ENCODE results near the gene RNU6-7.

Gene RNU6-7

DNA sequence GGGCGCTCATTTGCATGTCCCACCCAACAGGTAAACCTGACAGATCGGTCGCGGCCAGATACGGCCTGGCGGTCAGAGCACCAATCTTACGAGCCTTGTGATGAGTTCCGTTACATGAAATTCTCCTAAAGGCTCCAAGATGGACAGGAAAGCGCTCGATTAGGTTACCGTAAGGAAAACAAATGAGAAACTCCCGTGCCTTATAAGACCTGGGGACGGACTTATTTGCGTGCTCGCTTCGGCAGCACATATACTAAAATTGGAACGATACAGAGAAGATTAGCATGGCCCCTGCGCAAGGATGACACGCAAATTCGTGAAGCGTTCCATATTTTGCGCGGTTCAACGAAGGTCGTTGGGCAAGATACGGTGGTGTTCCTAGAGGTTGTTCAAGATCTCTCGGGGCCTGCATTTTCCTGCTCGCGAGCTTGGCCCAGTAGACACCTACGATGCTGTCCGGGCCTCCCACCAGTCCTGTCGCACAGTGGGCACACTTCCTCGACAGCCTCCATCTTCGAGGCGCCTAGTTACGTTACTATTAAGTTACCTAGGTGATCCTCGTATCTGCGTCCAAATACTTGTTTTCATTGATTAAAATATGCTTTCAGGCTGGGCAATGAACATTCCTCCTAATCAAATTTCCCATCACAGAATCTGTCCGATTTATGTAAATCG, at the start of gene RNU6-7:
Gene RNU6-7 (plus strand): TSS at position 230 of the 675 bp plus-strand sequence.
- DNase-seq, result no peak

DNA sequence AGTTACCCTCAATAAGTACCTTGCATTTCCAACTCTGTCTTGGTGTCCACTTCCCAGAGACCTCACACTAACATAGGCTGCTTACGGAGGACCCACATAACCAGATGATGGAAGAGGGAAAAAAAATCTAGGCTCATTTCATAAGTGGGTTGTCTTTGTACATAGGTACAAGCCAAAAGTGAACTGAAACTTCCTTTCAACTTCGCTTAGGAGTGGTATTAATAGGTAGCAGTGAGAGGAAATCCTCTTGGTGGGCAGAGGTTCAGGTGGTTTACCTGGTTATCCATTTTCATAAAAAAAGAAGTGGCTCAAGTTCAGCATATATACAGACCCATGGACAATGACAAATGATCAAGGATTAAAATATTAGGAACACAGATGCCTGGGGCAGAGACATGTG, 35.8 kb upstream of the RNU6-7 start:
- DNase-seq, result no peak

DNA sequence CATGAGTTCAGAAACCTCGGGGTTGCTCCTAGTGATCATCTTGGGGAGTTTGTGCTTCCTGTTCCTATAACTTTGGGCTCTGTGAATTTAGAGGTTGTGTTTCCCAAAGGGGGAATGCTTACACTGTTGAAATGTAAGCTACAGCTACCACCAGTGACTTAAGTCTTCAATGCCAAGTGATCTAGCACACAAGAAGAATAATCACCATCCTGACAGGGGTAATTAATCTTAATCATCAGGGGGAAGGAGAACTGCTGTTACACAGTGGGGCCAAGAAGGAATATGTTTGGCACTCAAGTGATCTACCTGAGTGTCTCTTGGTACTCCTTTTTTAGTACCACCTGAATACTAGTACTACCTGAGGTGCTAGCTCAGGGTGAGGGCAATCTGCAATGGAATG, 34.9 kb upstream of the RNU6-7 start:
- no peak for DNase-seq

DNA sequence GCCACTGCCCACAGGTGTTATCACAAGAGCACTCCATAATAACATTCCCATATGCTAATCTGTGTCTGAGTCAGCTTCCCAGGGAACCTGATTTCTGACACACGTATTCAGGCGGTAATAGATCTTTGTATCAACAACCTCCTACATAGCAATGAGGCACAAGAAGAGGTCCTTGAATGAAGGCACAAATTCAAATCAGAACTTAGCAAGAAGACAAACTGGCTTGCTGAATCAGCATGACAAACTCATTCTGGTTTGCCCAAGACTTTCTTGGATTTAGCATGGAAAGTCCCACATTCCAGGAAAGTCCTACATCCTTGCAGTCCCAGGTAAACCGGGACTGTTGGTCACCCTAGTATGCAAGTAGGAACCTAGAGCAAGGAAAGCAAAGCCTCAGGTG, 33.9 kb upstream of the RNU6-7 start:
- no peak for DNase-seq

DNA sequence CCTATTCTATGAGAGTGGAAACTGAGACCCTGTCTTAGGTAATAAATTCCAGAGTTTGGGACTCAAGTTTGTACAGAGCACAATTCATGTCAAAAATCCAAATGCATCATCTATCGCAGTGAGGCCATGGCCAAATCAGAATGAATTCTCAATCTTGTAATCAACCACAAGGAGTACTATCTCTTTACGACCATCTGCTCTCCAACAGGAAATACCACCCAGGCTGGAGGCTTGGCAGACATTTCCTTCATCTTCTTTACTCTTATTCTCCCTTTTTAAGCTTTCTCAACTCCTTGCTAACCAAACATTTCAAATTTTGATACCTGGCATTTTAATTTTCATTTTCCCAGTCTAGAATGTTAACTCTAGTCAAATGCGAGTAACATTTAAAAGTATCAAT, 32.7 kb upstream of the RNU6-7 start:
- no peak for DNase-seq

DNA sequence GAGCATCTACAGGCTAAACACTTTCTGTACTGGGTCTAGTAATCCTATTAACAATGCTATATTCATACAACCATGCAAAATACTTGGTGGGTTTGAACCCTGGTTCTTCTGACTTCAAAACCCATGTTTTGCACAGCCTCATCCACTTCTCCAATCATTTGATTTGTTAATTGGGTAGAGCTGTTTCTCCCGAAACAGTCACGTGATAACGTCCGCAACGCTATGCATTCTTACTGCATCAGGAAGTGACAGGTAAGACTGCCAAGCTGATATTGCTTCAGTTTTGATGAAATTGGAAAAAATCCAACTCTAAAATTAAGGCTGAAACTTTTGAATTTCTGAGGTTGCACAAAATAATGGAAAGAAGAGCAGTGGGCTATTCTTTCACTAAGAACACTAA, 30.4 kb upstream of the RNU6-7 start:
- no peak for DNase-seq

DNA sequence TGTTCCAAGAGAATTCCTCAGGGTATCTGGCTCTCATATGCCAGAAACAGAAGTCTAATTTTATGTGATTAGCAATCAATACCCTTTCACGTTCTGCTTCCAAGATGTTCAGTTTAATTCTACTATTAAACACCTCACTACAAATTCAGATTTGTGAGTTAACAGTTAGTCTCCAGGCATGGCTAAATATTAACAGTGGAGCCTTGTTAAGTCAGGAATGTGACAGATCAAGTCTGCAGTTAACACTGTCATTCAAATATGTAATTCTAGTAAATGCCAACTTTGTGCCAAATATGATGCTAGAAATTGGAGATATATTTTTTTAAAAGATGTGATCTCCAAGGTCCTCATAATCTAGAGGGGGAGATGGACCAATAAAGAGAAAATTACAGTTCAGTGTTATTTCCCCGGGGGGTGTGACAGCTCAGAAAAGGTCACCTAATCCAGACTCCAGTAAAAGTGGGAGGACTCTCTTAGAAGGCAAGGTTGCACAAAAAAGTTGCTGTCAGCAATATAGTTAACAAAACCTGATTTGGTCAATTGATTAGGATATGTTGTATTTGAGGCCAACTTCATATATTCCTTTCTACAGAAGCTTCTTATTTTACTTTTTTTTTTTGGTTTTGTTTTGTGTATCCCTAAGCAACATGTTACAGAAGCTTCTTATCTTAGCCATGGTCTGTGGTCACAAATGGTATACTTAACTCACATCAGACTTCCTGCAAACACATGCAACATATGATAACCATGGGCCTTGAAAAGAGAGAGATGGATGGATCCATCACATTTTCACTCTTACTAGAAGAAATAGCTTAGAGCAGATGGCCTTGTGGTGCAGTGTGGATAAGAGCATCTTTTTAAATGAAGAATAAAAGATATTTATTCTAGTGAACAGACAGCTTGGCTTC, 18.4 kb upstream of the RNU6-7 start:
- no peak for DNase-seq

DNA sequence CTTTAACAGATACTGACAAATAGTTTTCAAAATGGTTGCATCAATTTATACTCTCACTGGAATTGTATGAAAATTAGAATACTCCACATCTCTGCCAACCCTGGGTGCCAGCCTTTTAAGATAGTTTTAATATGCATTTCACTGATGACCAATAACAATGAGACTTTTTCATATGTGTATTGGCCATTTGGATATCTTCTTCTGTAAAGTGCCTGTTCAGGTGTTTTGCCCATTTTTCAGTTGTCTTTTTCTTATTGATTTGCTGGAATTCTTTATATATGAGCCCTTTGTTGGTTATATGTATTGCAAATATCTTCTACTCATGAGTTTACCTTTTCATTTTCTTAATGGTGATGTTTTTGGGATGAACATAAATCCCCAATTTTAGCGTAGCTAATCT, 16.7 kb upstream of the RNU6-7 start:
- DNase-seq, result no peak

DNA sequence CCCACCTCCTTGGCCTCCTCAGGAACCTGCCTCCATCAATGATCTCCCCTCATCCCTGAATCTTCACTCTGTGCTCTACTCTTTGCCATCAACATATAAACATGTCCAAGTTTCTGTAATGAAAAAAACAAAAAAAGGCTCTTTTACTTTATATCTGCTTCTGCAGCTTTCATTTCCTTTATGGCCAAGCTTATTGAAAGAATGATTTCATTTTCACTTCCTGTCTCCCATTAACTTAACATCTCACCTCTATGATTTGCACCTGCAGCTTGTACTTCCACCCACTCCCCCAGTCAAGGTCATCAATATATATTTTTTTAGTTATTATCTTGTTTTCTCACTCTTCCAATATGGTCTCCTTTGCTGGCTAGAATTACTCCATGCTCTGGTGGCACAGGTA, 15.6 kb upstream of the RNU6-7 start:
- DNase-seq, result no peak

DNA sequence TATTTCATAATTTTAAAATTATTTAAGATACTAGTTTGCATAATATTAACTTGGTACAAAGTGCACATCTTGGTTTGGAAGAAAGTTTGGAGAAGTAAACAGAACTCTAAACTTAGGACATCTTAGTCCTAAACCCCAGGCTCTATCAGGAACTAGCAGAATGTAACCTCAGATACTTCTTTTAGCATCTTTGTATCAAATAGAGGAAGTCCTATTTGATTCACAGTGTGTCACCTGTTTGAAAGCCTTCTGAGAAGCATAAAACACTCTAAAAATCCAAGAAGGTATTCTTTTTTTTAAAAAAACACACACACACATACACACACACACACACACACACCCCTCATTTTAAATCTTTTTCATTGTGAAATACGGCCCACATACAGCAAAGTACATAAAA, 12.0 kb upstream of the RNU6-7 start:
- no peak for DNase-seq

DNA sequence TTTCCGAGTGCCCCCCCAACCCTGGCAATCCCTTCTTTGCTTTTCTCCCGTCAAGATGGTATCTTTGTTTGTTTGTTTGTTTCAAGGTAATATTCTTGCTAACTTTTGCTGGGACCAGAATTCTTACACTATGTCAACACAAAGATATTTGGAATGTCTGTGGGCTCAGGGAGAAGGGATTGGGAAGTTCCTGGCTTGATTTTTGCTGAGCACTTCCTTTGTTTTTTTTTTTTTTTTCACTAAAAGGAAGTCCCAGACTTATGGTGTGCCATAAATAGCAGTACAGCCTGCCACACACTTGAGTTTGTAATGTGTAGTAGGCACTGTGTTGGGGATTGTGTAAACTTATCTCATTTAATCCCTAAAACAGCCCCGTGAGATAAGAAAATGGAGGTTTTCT, 11.2 kb upstream of the RNU6-7 start:
- DNase-seq, result no peak

DNA sequence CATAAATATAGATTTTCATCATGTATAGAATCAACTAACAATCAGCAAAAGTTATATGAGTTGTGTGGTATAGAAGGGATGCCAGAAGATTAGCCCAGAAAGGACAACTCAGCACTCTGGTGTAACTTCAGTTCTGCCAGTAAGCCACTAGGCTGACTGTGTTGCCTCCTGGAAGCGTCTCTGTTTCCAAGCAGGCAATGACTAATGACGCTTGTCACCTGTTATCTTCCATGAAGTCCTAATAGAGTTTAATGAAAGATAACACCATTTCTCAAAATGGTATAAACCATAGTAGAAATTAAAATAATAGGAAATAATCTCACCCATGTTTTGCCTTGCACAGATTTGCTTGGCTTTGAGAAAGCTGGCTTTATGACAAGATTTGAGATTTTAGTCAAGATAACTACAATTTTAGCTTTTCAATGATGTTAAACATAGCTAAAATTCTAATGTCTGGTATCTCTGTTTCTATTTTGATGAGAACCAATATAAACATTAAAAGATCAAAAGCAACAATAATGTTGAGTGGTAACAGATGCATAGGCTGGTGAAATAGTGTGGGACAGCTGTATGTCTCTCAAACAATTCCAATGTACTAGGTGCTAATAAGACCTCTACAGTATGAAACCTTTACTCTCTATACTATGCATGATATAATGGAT, 9.0 kb upstream of the RNU6-7 start:
- no peak for DNase-seq

DNA sequence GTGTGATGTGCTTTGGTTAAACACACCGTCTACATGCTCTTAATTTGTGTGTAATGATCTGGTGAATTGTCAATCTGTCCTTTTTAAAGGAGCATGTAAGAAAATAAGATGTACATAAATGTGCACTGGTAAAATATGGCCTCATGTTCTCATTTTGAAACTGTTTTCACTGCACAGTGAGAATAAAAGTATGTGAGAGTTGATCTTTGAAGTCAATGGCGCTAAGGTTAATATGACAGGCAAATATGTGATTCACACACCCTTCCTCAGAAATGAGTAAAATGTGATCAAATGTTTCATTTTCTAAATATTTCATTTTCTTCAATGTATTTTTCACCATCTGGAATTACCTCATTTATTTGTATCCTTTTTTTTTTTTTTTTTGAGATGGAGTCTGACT, 8.3 kb upstream of the RNU6-7 start:
- DNase-seq, result no peak

DNA sequence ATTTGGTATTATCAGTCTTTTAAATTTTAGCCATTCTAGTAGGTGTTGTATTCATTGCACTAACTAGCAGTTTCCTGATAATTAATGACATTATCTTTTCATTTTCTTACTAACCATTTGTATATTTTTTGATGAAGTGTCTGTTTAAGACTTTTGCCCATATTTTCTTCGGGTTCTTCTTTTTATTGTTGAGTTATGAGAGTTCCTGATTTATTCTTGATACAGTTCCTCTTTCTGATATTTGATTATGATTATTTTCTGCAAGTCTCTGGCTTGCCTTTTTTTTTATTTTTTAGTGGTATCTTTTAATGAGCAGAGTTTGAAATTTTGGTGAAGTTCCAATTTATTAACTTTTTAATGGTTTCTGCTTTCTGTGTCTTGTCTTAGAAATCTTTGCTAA, 6.2 kb upstream of the RNU6-7 start:
- no peak for DNase-seq

DNA sequence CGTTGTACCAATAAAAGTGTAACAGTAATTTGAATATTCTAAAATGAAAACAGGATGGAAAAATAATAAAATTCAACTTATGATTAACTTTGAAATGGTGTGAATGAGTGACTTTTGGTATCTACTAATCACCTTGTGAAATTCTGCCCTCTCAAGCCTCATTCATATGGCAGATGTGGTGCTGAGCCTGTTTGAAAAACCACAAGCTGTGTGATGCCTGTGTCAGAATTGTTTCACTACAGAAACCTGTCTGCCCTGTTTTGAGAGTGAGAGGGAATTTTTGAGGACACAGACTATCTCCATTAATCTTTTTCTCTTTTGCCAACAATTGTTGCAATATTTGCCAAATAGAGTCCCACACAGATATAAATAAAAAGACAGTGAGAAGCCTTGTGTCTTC, 3.9 kb upstream of the RNU6-7 start:
- DNase-seq, result no peak

DNA sequence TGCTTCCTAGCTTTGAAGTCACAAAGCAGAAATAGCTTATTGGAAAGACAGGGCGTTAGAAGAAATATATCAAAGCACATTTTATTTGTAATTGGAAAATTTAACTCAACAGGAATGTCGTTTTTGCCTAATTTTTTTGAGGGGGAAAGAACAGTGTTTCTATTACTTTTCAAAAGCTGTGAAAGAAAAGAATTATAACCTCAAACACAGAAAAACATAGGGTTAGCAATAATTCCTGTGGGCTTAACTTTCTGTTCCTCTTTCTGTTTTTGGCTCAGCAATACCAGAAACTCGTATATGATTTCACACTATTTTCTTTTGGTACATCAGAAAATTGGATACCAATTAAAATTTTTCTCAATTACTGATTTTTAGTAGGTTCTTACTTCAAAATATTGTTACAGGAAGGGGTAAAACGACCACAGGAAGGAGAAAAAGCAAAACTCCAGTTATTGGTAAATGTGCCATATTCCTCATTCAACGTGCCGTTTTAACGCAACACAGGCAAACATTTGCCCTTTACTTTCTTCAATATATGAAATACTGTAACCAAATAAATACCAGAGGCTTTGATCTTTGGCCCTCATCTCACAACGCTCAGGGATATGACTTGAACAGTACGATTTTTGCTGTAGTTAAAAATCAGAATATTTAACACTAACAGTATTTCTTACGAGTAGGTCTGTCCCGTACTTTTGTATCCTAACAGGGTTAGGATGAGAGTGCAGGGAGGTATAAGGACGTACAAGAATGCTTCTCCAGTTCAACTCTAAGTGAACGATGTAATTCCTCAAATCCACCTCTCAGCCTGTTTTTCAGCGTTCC, 1.3 kb upstream of the RNU6-7 start:
- no peak for DNase-seq

DNA sequence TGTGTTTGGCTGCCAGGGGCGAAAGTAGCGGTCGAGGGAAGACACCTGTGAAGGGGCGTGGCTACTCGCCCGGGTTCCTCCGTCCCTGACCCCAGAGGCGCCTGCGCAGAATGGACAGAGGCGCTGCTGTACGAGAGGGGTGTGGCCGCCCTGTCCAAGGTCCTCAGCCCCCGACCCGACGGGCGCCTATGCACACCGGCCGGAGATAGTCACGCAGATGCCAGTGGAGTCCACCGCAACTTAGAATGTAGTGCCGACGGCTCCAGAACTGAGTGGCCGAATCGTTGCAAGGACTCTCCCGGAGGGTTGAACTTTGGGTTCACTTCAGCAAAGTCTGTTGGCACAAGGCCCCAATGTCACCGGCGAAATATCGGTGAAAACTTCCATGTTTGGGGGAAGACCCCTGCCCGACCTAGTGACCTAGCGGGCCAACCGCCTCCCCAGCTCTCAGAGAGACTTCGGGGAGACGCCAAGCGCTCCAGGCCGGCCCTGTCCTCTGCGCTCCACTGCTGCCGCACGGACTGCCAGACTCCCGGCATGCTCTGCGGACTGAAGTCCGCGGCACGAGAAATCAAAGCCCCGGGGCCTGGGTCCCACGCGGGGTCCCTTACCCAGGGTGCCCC, 541 bp upstream of the RNU6-7 start:
- peak; percentile 78 for DNase-seq

DNA sequence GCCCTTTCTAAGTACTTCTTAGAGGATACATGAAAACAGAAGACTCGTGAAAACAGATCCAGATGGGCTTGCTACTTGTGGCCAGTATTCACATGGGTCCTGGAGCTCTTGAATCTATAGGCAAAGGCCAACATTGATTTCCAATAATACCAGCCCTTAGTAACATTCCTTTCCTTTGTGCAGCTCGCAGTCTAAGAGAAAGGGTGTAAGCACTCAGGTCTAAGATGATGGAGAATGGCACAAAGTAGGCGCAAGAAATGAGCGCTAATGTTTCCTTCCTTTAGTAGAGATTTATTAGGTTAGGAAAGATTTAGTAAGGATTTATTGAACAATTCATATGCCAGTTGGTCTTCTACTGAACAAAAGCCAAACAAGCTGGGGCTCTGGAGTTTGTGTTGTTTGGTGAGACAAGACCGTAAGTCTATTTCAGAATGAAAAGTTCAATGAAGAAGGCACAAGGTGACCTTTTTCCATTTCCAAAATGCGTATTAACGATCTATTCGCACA, 699 bp downstream of the RNU6-7 start:
- DNase-seq, result no peak

DNA sequence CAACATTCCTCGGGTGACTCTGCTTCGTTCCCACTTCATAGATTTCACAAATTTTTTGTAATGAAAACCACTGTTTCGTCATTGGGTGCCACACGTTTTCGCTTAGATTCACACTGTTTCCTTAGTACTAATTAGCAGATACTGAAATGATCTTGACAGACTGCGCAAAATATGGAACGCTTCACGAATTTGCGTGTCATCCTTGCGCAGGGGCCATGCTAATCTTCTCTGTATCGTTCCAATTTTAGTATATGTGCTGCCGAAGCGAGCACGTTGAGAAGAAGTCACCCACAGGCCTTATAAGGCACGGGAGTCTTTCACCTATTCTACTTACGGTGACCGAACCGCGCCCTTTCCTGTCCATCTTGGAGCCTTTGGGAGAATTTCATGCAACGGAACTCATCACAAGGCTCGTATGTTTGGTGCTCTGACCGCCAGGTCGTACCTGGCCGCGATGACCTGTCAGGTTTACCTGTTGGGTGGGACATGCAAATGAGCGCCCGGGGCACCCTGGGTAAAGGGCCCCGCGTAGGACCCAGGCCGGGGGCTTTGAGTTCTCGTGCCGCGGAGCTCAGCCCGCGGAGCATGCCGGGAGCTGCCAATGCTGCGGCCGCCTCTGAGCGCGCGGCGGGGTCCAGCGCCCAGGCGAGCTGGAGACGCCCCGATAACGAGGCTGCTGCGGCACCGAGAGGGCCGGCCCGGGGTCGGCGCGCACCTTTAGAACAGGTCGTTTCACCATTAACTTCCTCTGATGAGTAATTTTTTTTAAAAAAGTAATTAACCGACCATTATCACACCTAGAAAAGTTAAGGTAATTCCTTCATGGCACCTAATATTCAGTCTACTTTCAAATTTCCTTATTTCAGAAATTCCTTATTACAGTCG, 1.4 kb downstream of the RNU6-7 start, which contains the start of gene RNU6-8:
Gene RNU6-8 (minus strand): TSS at position 272 of the 885 bp plus-strand sequence.
- DNase-seq, result peak; percentile 39

DNA sequence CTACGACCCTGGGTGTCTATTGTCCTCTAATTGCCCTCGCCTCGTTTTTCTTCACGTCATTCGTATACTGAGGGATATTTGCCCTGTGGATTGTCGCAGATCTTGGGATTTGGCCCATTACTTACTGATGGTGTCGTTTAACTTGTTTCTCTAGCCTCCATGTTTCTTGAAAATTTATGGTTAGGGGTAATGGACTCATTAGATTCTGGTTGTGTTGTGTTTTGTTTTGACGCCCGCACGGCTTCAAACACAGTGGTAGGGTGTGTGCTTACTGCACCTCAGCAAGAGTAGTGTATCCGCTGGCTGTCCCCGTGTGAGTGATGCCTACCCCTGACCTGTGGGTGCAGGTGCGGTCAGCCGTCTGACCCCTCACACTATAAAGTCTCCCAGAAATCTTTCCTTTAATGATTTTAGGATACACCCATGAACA, 2.1 kb downstream of the RNU6-7 start:
- DNase-seq, result no peak

DNA sequence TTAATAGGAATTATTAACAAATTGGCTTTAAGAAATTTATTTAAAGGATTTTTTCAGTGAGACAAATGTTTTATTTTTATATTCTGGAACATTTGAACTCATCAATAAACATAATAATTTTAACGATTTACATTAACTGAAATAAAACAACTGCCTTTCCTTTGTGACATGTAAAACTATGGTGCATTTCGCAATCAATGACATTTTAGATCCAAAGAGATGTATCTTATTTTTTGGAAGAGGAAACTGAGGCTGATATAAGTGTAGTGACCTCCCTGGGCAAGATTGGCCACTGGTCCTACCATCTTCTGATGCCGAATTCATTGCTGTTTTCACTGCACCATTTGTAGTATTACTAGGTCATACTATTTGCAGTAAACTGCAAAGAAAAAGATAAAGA, 3.7 kb downstream of the RNU6-7 start:
- no peak for DNase-seq

Data from NCI-H187 treated with DMSO at 0.1 percent for 48 hours (cell line).